GM03348 (cell line): Measurements from ENCODE around the gene ANP32B.
"Not testable (repeated sequence)": the region's sequence is repeated elsewhere in the genome, so short reads cannot be mapped to it uniquely, and the experiment has no call there.

Source experiments
- DNase-seq: peaks from one replicate; pipeline ENCODE4 v3.0.0; 2012; ENCODE audit warnings: low spot score

ANP32B gene

DNA sequence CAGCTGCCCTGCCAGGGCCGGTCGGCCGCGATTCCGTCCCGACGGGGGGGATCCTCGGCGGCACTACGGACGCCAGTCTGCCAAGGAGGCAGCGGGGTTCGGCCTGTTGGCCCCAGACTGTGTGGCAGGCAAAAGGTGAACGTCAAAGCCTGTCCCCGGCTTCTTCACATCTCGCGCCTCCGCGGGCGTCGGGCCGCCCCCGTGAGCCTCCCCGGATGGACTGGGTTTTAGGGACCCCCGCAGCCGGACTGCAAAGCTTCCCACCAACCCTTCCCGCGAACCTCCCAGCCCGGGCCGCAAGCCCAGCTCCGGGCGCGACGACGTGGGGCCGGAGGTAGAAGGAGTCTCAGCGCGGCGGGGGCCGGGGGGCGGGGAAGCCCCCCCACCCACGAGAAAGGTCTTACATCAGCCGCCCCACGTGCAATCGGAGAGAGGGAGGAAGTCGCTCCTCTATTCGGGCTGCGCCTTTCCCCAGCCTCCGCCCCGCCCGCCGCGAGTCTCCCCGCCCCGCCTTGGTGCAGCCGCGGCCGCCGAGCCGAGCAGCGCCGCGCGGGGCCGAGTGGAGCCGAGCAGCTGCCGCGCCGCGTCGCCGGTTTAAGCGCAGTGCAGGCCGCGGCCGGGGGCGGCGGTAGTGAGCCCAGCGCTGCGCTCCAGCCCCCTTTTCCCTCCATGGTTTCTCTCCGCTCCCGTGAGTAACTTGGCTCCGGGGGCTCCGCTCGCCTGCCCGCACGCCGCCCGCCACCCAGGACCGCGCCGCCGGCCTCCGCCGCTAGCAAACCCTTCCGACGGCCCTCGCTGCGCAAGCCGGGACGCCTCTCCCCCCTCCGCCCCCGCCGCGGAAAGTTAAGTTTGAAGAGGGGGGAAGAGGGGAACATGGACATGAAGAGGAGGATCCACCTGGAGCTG is at the start of gene ANP32B:
Gene ANP32B (plus strand): TSS at position 659 of the 906 bp plus-strand sequence. CDS start 215 bp downstream, at position 874.
- peak; percentile 97 for DNase-seq

DNA sequence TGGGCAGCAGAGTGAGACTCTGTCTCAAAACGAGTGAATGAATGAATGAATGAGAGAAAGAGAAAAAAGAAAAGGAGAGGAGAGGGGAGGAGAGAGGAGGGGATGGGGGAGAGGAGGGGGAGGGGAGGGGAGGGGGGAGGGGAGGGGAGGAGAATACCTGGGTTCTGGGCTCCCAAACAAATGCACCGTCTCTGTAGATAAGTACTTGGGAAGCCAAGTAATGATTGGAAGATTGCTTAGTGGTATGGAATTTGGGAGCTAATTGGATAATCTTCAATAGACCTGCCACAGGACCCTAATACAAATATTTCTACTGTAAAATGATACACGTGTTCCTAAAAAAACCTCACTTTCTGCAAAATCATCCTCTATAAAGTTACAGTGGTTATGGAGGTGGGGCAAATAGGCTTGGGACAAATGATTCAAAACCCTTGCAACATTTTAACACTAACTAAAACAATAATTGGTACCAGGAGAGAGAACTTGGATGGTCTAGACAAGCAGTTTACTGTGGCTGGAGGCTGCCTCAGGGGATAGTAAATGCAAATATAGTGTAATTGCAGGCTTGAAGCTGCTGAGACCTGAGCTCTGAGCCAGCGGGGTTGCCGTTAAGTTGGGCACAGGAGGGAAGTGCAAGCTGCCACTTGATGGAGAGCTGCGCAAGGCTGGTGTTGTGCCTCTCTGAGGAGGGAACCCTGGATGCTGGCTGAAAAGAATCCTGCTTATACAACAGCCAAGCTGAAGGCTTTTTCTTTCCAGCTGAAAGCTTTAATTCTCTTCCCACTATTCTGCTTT is 48.6 kb upstream of the ANP32B start:
- DNase-seq, result no peak

- no peak for DNase-seq
These were observed 47.9 kb upstream of the ANP32B start for GRCh38 chr9:97935276-97935675.

GRCh38 chr9:97936998-97937397 is 46.1 kb upstream of the ANP32B start:
- no peak for DNase-seq

GRCh38 chr9:97938081-97938644 is 45.0 kb upstream of the ANP32B start, which contains the start of gene HEMGN:
TSS of gene HEMGN (minus strand) at chr9:97938172. CDS start at chr9:97938136, 36 bp downstream.
- DNase-seq, result no peak

GRCh38 chr9:97940233-97940632 is 42.9 kb upstream of the ANP32B start:
- no peak for DNase-seq

DNA sequence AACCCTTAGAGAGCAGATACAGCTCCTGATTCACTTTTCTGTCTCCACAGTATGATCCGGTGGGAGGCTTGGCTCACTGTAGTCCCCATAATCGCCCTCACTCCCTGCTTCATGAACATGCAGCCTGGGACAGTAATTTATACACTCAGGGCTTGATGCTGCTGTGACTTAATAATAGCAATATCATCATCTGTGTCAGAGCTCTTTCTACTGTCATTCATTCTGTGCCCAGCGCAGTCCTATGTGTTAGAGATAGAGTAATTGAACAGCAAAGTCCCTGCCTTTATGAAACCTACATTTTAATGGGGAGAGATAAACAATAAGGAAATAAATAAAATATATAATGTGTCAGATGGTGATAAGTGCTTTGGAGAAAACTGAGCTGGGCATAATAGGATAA is 42.4 kb upstream of the ANP32B start:
- DNase-seq, result no peak

- no peak for DNase-seq
These were observed 41.8 kb upstream of the ANP32B start for GRCh38 chr9:97941323-97941722.

DNA sequence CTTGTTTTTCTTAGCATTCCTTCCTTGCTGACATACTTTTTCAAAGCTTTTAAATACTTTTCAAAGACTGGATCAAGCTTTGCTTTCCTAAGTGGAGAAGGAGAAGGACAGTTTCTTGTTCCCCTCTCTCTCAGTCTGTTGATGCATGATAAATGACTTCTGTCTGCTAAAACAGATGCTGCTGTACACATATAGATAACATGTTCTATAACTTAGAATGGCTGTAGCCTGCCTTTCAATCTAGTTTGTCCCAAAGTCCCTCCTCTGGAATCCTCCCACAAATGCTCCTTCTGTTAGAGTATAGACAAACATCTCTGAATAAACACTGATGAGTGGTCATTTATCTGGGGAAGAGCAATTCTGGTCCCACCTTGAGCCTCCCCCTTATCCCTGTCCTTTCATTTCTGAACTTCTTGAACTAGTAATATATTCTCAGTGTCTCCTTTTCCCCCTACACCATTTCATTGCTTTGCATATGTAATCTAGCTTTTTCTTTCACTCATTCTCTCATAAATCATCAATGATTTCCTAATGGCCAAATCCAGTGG is 39.8 kb upstream of the ANP32B start:
- DNase-seq, result no peak

- DNase-seq, result no peak
These were observed 38.5 kb upstream of the ANP32B start for GRCh38 chr9:97944612-97945011.

GRCh38 chr9:97945470-97945869 is 37.7 kb upstream of the ANP32B start:
- not testable (repeated sequence) for DNase-seq

- DNase-seq, result not testable (repeated sequence)
These were observed 36.0 kb upstream of the ANP32B start for GRCh38 chr9:97947094-97947493.

- DNase-seq, result not testable (repeated sequence)
These were observed 32.3 kb upstream of the ANP32B start for GRCh38 chr9:97950873-97951272.

- peak; percentile 13 for DNase-seq
These were observed 28.6 kb upstream of the ANP32B start for GRCh38 chr9:97954550-97954989.

DNA sequence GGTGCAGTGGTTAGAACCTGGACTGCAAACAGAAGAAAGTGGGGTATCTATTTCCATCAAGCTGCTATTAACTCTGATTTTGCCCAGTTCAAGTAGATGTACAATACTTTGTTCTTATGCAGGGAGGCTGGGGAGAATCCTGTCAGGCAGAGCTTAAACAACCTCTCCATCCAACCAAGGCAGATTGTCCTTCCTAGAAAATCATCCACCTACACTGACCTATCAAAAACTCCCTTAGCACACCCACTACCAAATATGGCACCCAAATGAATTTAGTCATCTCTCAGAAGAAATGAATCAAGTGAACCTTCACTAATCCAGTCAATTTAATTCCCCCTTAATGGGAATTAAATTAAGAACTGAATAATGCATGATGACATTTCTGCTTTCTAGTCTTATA is 26.8 kb upstream of the ANP32B start:
- DNase-seq, result no peak

DNA sequence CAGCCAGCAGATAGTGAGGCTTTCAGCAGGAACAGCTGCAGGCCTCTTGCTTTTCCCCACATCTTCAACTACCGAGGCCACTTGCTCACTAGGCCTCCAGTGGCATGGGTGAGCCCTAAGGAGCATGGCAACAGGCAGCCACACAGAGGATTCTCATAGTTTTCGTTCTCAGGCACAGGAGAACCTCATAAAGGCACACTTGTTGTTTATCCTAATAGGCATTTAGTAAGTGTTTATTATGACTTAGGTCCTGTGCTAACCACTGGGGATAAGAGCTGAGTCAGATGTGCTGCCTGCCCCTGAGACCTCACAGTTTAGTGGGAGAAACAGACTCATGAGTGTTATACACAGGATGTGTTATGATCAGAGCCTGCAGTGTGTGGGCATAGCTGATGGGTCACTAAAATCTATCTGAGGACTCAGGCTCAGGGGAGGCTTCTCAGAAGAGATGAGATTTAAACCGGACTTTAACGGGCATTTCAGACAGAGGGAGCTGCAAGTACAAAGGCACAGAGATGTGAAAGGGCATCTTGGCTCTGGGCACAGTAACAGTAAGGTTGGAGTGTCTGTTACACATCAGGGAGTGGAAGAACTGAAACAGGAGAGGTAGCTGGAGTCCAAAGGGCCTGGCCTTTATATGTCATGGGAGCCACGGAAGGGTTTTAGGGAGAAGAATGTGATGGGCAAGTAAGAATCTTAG is 24.2 kb upstream of the ANP32B start:
- DNase-seq, result peak; percentile 33

- no peak for DNase-seq
These were observed 23.6 kb upstream of the ANP32B start for GRCh38 chr9:97959585-97959984.

- DNase-seq, result not testable (repeated sequence)
These were observed 22.3 kb upstream of the ANP32B start for GRCh38 chr9:97960678-97961328.

- DNase-seq, result no peak
These were observed 21.8 kb upstream of the ANP32B start for GRCh38 chr9:97961361-97961760.

GRCh38 chr9:97962136-97962535 is 21.0 kb upstream of the ANP32B start:
- no peak for DNase-seq

- DNase-seq, result no peak
These were observed 20.6 kb upstream of the ANP32B start for GRCh38 chr9:97962575-97962974.
